ENCODE results near the gene ERP27.

DNA sequence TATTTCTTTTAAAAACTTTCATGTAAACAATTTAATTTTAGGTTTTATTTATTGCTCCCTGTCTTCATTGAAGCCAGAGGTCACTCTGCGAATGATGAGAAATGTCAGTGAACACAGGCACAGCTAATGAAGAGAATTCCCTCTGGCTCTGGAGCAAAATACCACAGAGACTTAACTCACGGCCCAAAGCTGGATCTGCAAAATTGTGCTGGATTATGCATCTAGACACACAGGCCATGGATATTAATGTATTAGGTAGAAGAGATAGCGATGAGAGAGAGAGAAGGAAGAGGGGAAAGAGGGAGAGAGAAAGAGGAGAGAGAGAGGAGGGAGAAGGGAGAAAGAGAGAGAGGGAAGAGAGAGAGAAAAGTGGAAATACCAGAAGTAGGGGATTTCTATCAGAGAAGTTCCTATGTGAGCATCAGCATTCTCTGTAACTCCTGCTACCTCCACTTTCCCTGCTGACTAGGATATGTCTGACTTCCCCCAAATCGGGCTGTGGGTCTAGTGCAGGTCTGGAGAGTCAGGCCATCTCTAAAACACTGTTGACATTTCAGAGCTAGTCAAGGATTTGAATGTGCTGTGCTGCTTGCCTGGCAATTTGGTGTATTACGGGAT lies 19.3 kb upstream of the ERP27 start:
- TF ChIP-seq, protein P1, sequence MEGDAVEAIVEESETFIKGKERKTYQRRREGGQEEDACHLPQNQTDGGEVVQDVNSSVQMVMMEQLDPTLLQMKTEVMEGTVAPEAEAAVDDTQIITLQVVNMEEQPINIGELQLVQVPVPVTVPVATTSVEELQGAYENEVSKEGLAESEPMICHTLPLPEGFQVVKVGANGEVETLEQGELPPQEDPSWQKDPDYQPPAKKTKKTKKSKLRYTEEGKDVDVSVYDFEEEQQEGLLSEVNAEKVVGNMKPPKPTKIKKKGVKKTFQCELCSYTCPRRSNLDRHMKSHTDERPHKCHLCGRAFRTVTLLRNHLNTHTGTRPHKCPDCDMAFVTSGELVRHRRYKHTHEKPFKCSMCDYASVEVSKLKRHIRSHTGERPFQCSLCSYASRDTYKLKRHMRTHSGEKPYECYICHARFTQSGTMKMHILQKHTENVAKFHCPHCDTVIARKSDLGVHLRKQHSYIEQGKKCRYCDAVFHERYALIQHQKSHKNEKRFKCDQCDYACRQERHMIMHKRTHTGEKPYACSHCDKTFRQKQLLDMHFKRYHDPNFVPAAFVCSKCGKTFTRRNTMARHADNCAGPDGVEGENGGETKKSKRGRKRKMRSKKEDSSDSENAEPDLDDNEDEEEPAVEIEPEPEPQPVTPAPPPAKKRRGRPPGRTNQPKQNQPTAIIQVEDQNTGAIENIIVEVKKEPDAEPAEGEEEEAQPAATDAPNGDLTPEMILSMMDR (IDR thresholded peaks at IDR 0.05) = no peak
- TF ChIP-seq, protein P2, sequence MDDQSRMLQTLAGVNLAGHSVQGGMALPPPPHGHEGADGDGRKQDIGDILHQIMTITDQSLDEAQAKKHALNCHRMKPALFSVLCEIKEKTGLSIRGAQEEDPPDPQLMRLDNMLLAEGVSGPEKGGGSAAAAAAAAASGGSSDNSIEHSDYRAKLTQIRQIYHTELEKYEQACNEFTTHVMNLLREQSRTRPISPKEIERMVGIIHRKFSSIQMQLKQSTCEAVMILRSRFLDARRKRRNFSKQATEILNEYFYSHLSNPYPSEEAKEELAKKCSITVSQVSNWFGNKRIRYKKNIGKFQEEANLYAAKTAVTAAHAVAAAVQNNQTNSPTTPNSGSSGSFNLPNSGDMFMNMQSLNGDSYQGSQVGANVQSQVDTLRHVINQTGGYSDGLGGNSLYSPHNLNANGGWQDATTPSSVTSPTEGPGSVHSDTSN (IDR thresholded peaks at IDR 0.05) = no peak
- TF ChIP-seq, protein P3, sequence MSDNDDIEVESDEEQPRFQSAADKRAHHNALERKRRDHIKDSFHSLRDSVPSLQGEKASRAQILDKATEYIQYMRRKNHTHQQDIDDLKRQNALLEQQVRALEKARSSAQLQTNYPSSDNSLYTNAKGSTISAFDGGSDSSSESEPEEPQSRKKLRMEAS (IDR thresholded peaks at IDR 0.05; ENCODE audit: low read depth) = no peak
- no peak for TF ChIP-seq POLR2AphosphoS5 (IDR thresholded peaks at IDR 0.05; ENCODE audit: low read depth, low read length)
- TF ChIP-seq MXI1 (IDR thresholded peaks at IDR 0.05; ENCODE audit: low read depth, low read length) = no peak
- no peak for TF ChIP-seq FOXJ3 (CRISPR knock-in tag; IDR thresholded peaks at IDR 0.05)
